ENCODE results near the gene ACTL7B. TPM values are rescaled to one million over a fixed set of nuclear protein-coding genes. Genes with fewer than 3 reads are reported as not detected.

ACTL7B gene, protein sequence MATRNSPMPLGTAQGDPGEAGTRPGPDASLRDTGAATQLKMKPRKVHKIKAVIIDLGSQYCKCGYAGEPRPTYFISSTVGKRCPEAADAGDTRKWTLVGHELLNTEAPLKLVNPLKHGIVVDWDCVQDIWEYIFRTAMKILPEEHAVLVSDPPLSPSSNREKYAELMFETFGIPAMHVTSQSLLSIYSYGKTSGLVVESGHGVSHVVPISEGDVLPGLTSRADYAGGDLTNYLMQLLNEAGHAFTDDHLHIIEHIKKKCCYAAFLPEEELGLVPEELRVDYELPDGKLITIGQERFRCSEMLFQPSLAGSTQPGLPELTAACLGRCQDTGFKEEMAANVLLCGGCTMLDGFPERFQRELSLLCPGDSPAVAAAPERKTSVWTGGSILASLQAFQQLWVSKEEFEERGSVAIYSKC
- total RNA-seq (not detected in 2 replicates), polyA plus RNA-seq (not detected in 2 replicates), polyA minus RNA-seq (ENCODE audit: low replicate concordance) (not detected in 2 replicates)
- not detected in 2 replicates for polyA plus RNA-seq (2012)

DNA sequence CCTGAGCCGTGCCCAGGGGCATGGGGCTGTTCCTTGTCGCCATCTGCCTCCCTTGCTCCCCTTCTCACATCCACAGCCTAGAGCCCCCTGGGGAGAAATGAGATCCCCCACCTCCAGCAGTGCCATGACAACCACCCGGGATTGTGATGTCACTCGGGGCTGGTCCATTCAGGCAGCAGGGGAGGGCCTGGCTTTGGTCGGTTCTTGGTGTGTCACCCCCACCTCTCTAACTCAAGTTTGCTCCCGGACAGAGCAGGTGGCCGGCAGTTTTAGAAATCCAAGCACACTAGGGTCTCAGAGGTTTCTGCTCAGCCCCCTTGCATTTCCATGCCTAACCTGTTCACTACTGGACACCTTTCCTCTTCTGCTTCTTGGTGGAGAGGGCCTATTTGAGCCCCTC is at the start of gene ACTL7B:
TSS of gene ACTL7B (minus strand) at position 99 of the 400 bp plus-strand sequence. CDS start at position 43, 56 bp downstream.
- no peaks in the 10 kb centered on the region for H3K27me3 ChIP-seq (ENCODE audit: control insufficient read depth, insufficient read depth, low read length)
- H4K20me1 ChIP-seq (ENCODE audit: control insufficient read depth, extremely low read depth, insufficient read depth, low read length) = no peaks in the 10 kb centered on the region
- no peak within 1 kb of the TSS for H3K4me3 ChIP-seq (replicated peaks in 1 of 4; ENCODE audit: control extremely low read depth in 1 of 4, insufficient read depth in 1 of 4, low read depth in 3 of 4, low read length in 4 of 4)
- H3K27ac ChIP-seq (ENCODE audit: insufficient read depth, low read length) = no peak within 1 kb of the TSS
- no peaks in the 10 kb centered on the region for H3K79me2 ChIP-seq (ENCODE audit: control insufficient read depth, insufficient read depth, low read length)
- H3K9ac ChIP-seq (ENCODE audit: insufficient read depth, low read length) = no peak within 1 kb of the TSS
- DNase-seq (ENCODE audit: low read depth in 2 of 2) = no peak
- H3K36me3 ChIP-seq (ENCODE audit: control insufficient read depth, insufficient read depth, low read length) = no peaks in the 10 kb centered on the region
- TF ChIP-seq EZH2 (IDR thresholded peaks at IDR 0.05; ENCODE audit: low read length, missing control alignments) = no peak
- TF ChIP-seq, protein P1, sequence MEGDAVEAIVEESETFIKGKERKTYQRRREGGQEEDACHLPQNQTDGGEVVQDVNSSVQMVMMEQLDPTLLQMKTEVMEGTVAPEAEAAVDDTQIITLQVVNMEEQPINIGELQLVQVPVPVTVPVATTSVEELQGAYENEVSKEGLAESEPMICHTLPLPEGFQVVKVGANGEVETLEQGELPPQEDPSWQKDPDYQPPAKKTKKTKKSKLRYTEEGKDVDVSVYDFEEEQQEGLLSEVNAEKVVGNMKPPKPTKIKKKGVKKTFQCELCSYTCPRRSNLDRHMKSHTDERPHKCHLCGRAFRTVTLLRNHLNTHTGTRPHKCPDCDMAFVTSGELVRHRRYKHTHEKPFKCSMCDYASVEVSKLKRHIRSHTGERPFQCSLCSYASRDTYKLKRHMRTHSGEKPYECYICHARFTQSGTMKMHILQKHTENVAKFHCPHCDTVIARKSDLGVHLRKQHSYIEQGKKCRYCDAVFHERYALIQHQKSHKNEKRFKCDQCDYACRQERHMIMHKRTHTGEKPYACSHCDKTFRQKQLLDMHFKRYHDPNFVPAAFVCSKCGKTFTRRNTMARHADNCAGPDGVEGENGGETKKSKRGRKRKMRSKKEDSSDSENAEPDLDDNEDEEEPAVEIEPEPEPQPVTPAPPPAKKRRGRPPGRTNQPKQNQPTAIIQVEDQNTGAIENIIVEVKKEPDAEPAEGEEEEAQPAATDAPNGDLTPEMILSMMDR (conservative IDR thresholded peaks at IDR 0.05 in 1 of 2, IDR thresholded peaks at IDR 0.05 in 1 of 2; ENCODE audit: low read depth in 1 of 2, low read length in 2 of 2) = no peak
- H3K4me2 ChIP-seq (ENCODE audit: extremely low read depth, insufficient read depth, low read length) = no peak within 1 kb of the TSS
- no peaks in the 10 kb centered on the region for H3K4me1 ChIP-seq (ENCODE audit: control insufficient read depth, extremely low read depth, insufficient read depth, low read length)
- H2AFZ ChIP-seq (ENCODE audit: low read length) = no peak within 1 kb of the TSS
- H3K9me3 ChIP-seq (ENCODE audit: control insufficient read depth, insufficient read depth, low read depth, low read length) = no peaks in the 10 kb centered on the region

DNA sequence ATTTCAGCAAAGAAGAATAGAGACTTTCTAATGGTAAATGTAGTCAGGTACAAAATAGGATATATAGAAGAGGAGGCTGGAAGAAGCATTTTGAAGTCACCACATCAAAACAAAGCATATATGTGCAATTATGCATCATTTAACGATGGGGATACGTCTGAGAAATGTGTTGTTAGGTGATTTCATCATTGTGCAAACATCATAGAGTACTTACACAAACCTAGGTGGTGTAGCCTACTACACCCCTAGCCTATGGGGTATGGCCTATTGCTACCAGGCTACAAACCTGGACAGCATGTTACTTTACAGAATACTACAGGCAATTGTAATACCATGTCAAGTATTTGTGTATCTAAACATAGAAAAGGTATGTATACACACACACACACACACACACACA is 49.7 kb upstream of the ACTL7B start:
- no peak for TF ChIP-seq EZH2 (IDR thresholded peaks at IDR 0.05; ENCODE audit: low read length, missing control alignments)
- TF ChIP-seq, protein P1 (conservative IDR thresholded peaks at IDR 0.05 in 1 of 2, IDR thresholded peaks at IDR 0.05 in 1 of 2; ENCODE audit: low read depth in 1 of 2, low read length in 2 of 2) = no peak
- no peak overlapping the region for H3K4me3 ChIP-seq (replicated peaks in 1 of 4; ENCODE audit: control extremely low read depth in 1 of 4, insufficient read depth in 1 of 4, low read depth in 3 of 4, low read length in 4 of 4)
- H3K27ac ChIP-seq (ENCODE audit: insufficient read depth, low read length) = no peak overlapping the region
- H3K9me3 ChIP-seq (ENCODE audit: control insufficient read depth, insufficient read depth, low read depth, low read length) = no peaks in the 10 kb centered on the region
- H3K36me3 ChIP-seq (ENCODE audit: control insufficient read depth, insufficient read depth, low read length) = peaks cover 11% of the 10 kb centered on the region
- no peak overlapping the region for H2AFZ ChIP-seq (ENCODE audit: low read length)
- H3K79me2 ChIP-seq (ENCODE audit: control insufficient read depth, insufficient read depth, low read length) = no peaks in the 10 kb centered on the region
- no peaks in the 10 kb centered on the region for H3K27me3 ChIP-seq (ENCODE audit: control insufficient read depth, insufficient read depth, low read length)
- DNase-seq (ENCODE audit: low read depth in 2 of 2) = no peak
- no peaks in the 10 kb centered on the region for H4K20me1 ChIP-seq (ENCODE audit: control insufficient read depth, extremely low read depth, insufficient read depth, low read length)
- no peaks in the 10 kb centered on the region for H3K4me1 ChIP-seq (ENCODE audit: control insufficient read depth, extremely low read depth, insufficient read depth, low read length)
- no peak overlapping the region for H3K9ac ChIP-seq (ENCODE audit: insufficient read depth, low read length)
- H3K4me2 ChIP-seq (ENCODE audit: extremely low read depth, insufficient read depth, low read length) = no peak overlapping the region

DNA sequence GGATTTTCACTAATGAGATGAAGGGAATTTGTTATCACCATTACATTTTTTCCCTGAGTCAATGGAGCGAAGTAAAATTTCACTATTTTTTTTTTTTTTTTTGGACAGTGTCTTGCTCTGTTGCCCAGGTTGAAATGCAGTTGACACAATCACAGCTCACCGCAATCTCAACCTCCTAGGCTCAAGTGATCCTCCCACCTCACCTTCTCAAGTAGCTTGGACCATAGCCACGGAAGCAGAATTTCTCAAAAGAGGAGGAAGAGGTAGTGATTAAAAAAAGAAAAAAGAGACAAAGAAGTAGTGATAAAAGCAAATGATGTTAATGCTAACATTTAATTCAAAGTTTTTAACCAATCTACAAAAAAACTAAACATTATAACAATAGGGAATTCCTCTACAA is 48.4 kb upstream of the ACTL7B start:
- H3K27ac ChIP-seq (ENCODE audit: insufficient read depth, low read length) = no peak overlapping the region
- no peaks in the 10 kb centered on the region for H3K9me3 ChIP-seq (ENCODE audit: control insufficient read depth, insufficient read depth, low read depth, low read length)
- H3K79me2 ChIP-seq (ENCODE audit: control insufficient read depth, insufficient read depth, low read length) = no peaks in the 10 kb centered on the region
- no peak for TF ChIP-seq EZH2 (IDR thresholded peaks at IDR 0.05; ENCODE audit: low read length, missing control alignments)
- TF ChIP-seq, protein P1 (conservative IDR thresholded peaks at IDR 0.05 in 1 of 2, IDR thresholded peaks at IDR 0.05 in 1 of 2; ENCODE audit: low read depth in 1 of 2, low read length in 2 of 2) = no peak
- H3K9ac ChIP-seq (ENCODE audit: insufficient read depth, low read length) = no peak overlapping the region
- no peaks in the 10 kb centered on the region for H3K27me3 ChIP-seq (ENCODE audit: control insufficient read depth, insufficient read depth, low read length)
- H3K4me2 ChIP-seq (ENCODE audit: extremely low read depth, insufficient read depth, low read length) = no peak overlapping the region
- no peaks in the 10 kb centered on the region for H4K20me1 ChIP-seq (ENCODE audit: control insufficient read depth, extremely low read depth, insufficient read depth, low read length)
- DNase-seq (ENCODE audit: low read depth in 2 of 2) = no peak
- H3K4me1 ChIP-seq (ENCODE audit: control insufficient read depth, extremely low read depth, insufficient read depth, low read length) = no peaks in the 10 kb centered on the region
- H3K36me3 ChIP-seq (ENCODE audit: control insufficient read depth, insufficient read depth, low read length) = peaks cover 11% of the 10 kb centered on the region
- H3K4me3 ChIP-seq (replicated peaks in 1 of 4; ENCODE audit: control extremely low read depth in 1 of 4, insufficient read depth in 1 of 4, low read depth in 3 of 4, low read length in 4 of 4) = no peak overlapping the region
- H2AFZ ChIP-seq (ENCODE audit: low read length) = no peak overlapping the region
